HG03025 (cell line): ENCODE data around the gene ZNF484.
"Not testable (repeated sequence)": the region's sequence is repeated elsewhere in the genome, so short reads cannot be mapped to it uniquely, and the experiment has no call there.

Experiments used
- ATAC-seq: cut with Tn5 transposase; IDR thresholded peaks from one replicate; pipeline ENCODE4 v1.9.1; 2021; ENCODE audit warnings: mild to moderate bottlenecking, moderate library complexity; ENCODE audit not compliant: unreplicated experiment, low FRiP score

The ZNF484 gene

GRCh38 chr9:92864152-92864551 lies 13.7 kb downstream of the ZNF484 start:
- no peak for ATAC-seq

GRCh38 chr9:92860867-92861266 lies 17.0 kb downstream of the ZNF484 start:
- ATAC-seq, result no peak

DNA sequence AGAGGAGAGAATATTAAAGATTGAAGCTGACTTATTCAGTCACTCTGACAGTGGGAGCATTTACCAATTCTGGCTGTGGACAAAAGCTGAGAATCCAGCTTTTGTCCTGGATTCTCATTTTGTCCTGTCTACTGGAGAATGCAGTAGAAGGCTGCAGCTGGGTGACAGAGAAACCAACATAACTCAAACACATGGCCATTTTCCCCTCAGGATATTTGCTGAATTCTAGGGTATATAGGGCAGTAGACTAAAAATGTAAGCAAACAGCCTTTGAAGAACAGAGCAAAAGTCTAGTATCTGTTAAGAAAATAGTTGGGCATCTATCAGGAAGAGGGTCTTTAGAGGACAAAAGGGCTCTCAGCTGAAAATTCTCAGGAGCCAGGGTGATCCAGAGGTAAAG lies 20.6 kb downstream of the ZNF484 start:
- ATAC-seq, result no peak

DNA sequence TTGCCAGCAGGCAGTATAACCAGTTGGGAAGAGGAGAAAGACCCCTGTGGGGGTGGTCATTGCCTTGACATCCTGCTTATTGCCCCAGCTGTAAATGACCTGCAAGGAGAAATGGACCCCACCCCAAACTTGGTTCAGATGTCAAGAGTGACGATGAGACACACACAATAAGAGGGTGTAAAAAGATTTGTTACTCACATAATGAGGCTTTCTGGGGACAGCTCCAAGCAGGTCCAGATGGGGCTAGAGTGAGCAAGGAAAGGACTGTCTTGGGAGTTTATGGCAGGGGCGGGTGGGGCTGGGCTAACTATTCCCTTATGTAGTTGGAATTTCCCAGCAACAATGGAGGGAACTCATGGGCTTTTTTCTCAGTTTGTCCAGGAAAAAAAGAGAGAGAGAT lies 24.1 kb downstream of the ZNF484 start:
- ATAC-seq, result no peak

- no peak for ATAC-seq
These were observed 26.9 kb downstream of the ZNF484 start for GRCh38 chr9:92850898-92851297.

DNA sequence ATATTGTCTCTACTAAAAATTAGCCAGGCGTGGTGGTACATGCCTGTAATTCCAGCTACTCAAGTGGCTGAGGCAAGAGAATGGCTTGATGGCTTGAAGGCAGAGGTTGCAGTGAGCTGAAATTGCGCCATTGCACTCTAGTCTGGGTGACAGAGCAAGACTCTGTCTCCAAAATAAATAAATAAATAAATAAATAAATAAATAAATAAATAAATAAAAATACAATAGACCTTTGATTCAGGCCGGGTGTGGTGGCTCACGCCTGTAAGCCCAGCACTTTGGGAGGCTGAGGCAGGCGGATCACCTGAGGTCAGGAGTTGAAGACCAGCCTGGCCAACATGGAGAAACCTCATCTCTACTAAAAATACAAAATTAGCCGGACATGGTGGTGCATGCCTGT lies 29.1 kb downstream of the ZNF484 start:
- not testable (repeated sequence) for ATAC-seq

DNA sequence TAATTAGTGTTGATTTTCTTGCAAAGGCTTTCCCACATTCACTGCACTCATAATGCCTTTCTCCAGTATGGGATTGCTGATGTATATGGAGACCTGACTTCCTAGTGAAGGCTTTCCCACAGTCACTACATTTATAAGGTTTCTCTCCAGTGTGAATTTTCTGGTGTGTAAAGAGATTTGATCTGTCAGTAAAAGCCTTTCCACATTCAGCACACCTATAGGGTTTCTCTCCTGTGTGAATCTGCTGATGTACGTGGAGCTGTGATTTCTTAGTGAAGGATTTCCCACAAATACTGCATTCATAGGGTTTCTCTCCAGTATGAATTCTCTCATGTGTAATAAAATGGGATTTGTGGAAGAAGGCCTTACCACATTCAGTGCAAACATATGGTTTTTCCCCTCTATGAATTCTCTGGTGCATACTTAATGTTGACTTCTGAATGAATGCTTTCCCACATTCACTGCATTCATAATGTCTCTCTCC lies 31.1 kb downstream of the ZNF484 start:
- ATAC-seq, result no peak

GRCh38 chr9:92838411-92838810 lies 39.4 kb downstream of the ZNF484 start:
- not testable (repeated sequence) for ATAC-seq

DNA sequence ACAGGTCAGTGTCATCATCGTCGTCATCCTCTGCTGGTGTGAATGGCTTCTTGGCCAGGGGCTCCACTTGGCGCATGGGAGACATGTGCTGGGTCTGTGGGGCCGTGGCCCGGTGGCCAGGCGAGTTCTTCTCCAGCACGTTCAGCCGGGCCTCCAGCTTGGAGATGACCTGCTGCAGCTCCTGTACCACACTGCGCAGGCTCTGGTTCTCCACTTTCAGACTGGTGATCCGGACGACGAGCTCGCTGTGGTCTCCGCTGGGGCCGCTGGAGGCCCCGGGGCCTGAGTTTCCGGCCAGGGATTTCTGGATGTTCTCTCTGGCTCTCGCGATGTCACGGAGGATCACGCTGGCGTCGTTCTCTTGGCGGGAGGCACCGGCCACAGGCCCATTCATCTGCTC lies 40.6 kb downstream of the ZNF484 start:
- no peak for ATAC-seq

GRCh38 chr9:92829420-92829819 lies 48.4 kb downstream of the ZNF484 start:
- no peak for ATAC-seq

GRCh38 chr9:92825065-92825464 lies 52.8 kb downstream of the ZNF484 start:
- ATAC-seq, result not testable (repeated sequence)

DNA sequence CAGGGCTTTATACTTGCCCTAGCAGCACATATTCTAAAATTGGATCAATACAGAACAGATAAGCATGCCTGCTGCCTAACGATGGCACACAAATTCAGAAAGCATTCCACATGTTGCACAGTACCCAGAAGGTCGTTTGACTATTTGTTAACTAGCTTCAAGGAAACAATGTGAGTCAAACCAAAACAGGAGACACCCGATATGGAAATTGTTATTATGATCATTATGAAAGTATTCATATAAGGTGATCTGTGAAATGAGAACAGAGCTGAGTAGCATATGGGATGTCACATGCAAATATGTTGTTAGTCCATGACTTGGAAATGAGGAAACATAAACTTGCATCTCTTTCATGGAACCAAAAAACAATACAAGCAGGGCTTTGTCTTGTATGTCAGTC lies 56.9 kb downstream of the ZNF484 start:
- no peak for ATAC-seq

DNA sequence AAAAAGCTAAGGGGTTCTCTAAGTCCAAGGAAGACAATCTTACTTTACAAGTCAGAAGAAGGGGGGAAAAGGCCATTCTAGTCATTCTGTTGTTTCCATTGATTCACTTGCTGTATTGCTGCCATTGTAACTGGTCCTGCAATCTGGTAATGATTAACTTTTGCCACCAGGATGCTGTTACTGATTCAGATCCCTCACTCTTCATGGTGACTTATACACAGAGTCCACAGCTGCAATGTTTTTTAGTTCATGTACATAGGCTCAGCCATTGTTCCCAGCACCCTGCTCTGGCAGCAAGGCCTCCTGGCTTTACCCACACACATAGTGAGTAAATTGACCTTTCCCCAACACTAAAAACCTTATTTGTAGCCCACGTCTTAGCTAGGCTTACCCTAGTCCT lies 57.9 kb downstream of the ZNF484 start:
- ATAC-seq, result not testable (repeated sequence)

- not testable (repeated sequence) for ATAC-seq
These were observed 68.1 kb downstream of the ZNF484 start for GRCh38 chr9:92809629-92810326.

DNA sequence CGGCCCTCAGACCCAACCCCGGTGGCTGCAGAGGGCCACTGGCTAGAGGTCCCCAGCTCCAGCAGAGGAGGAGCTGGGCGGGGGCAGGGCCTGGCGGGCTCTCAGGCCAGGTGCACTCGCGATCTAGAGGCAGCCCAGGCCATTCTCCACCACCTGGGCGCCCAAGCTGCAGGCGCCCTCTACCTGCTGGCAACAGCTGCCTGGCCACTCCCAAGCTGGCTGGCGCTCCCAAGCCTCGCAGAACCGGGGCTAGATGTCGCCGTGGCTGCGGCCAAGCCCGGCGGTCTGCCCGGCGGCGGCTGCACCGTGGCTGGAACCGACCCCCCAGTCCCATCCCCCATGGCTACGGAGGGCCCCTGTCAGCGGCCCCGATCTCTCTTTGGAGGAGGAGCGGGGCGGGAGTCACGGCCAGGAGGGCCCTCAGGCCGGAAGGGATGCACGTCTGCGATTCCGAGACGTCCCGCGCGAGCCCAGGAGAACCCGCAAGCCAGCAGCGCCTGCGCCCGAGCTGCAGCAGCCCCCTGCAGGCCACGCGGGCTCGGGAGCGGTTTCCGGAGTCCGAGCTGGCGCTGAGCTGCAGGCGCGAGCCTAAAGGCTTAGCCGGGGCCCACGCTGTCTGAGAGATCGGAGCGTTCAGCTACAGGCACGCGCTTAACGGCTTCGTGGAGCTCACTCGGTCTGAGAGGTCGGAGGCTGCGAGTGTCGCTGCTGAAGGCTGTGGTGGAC lies 68.9 kb downstream of the ZNF484 start:
- no peak for ATAC-seq

DNA sequence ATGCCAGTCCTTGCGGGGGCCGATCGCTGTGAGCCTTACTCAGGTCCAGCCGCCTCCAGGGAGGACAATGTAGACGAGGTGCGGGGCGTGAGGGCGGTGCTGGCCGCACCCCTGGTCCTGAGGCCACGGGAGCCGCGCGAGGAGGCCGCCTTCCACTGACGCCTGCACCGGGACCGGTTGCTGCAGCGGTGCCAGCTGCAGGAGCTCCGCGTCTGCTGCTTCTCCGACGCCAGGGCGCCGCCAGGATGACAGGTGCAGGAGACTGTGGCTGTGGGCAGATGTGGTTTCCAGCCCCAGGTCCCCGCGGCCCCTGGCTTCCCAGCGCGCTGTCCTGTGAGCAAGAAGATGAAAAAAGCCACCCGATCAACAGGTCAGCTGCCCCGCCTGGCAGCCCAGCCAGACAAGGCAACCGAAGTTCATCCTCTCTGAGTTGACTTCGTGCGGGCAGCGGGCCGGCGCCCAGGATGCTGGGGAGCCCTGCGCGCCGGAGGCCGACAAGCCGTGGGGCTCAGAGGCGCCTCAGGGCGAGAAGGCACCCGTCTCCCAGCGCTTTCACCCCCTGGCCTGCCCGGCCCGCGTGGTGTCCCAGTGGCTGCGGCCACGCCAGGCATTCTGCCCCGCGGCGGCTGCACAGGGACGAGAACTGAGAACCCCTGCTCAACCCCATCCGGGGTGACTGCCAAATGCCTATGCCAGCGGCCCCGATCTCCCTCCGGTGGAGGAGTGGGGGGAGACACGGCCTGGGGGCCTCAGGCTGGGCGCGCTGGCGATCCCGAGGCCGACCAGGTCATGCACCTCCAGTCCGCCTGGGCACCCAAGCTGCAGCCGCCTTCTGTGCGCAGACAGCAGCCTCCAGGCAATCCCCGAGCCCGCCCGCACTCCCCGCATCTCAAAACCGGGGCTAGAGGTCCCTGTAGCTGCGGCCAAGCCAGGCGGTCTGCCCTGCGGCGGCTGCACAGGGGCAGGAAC lies 69.8 kb downstream of the ZNF484 start:
- no peak for ATAC-seq

DNA sequence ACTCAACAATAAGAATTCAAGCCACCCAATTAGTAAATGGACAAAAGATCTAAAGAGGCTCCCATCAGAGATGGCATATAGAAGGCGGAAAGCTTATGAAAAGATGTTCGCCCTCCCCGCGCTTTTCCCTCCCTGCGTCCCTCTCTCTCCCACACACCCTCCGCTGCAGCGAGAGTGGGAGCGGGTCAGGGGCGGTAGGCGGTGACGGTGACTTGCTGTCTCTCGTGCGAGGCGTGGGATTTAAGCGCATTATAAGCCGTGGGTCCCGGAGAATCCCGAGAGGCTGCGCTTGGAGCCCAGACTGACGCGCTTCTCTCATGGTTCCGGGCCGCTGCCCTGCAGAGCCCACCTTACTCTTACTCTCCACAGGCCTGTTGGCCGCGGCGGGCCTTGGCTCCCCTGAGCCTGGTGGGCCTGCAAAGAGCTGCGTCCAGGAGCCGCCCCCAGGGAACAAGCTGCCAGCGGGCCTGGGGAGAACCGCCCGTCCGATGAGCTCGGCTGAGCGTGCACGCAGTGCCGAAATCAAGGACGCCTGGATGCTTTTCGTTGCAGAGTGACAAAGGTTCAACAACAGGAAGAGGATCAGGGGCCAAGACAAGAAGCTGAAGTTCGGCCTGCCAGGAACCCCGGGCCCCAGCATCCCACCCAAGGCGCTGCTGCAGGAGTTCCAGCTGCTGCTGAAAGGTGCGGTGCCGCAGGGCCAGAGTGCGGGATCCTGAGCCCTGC lies 70.6 kb downstream of the ZNF484 start:
- ATAC-seq, result no peak

GRCh38 chr9:92804727-92805126 lies 73.1 kb downstream of the ZNF484 start:
- no peak for ATAC-seq

- no peak for ATAC-seq
These were observed 79.5 kb downstream of the ZNF484 start for GRCh38 chr9:92798358-92798757.

- ATAC-seq, result not testable (repeated sequence)
These were observed 81.5 kb downstream of the ZNF484 start for GRCh38 chr9:92796337-92796804.
